IMR-90 (cell line): ENCODE measurements around the gene KLHL41. TPM values are rescaled to one million over a fixed set of nuclear protein-coding genes. Genes with fewer than 3 reads are reported as not detected.

Experiments used
- ATAC-seq: fragments of 200-7000 bp; cut with Tn5 transposase; 2 replicates; pipeline ENCODE4 v1.9.1; 2020; ENCODE audit warnings: low read depth, mild to moderate bottlenecking, moderate library complexity
- BruUV-seq: library from RNA; stranded (reverse); fragments of 400-500 nt; replicated peaks from 2 replicates; lab custom pipeline; 2021; lab: Mats Ljungman, UMichigan
- CTCF ChIA-PET: fragments of 300-600 bp; formaldehyde crosslinking; extraction: SDS; loops from one replicate; lab custom pipeline; 2021; ENCODE audit warnings: antibody characterized with exemption; lab: Yijun Ruan, JAX
- POLR2A ChIA-PET: fragments of 300-600 bp; sonication (Branson Sonifier 250); formaldehyde crosslinking; loops from one replicate; lab custom pipeline; 2022; ENCODE audit warnings: antibody characterized with exemption; ENCODE audit not compliant: unreplicated experiment; lab: Charles Lee
- DNase-seq: peaks from one replicate; pipeline ENCODE4 v3.0.0; 2013
- H2AFZ ChIP-seq: replicated peaks from 2 replicates; pipeline ENCODE3; 2013; ENCODE audit warnings: low read length, mild to moderate bottlenecking; ENCODE audit not compliant: poor library complexity
- H2AK5ac ChIP-seq: 2 replicates; pipeline ENCODE4 v1.6.1; 2013; ENCODE audit warnings: low read depth, low read length, inconsistent platforms
- H2AK9ac ChIP-seq: replicated peaks from 2 replicates; pipeline ENCODE3; 2013; ENCODE audit warnings: mild to moderate bottlenecking, low read depth, low read length, moderate library complexity; ENCODE audit not compliant: poor library complexity
- H2BK120ac ChIP-seq: 2 replicates; pipeline ENCODE4 v1.6.1; 2013; ENCODE audit warnings: low read depth, low read length, inconsistent platforms
- H2BK15ac ChIP-seq: 3 replicates; pipeline ENCODE4 v1.6.1; 2013; ENCODE audit warnings: low read depth, low read length, inconsistent platforms
- H2BK20ac ChIP-seq: 2 replicates; pipeline ENCODE4 v1.6.1; 2013; ENCODE audit warnings: low read depth, mild to moderate bottlenecking, inconsistent platforms, low read length, moderate library complexity
- H2BK5ac ChIP-seq: 2 replicates; pipeline ENCODE4 v1.6.1; 2013; ENCODE audit warnings: mild to moderate bottlenecking, low read depth, low read length, inconsistent platforms; ENCODE audit not compliant: poor library complexity, severe bottlenecking
- H3K14ac ChIP-seq: replicated peaks from 2 replicates; pipeline ENCODE4 v1.6.1; 2013; ENCODE audit warnings: low read depth, low read length, inconsistent platforms
- H3K18ac ChIP-seq: 2 replicates; pipeline ENCODE4 v1.6.1; 2013; ENCODE audit warnings: low read depth, low read length, control low read depth
- H3K23ac ChIP-seq: 2 replicates; pipeline ENCODE4 v1.6.1; 2013; ENCODE audit warnings: low read depth, low read length, inconsistent platforms
- H3K27ac ChIP-seq: 2 replicates; pipeline ENCODE4 v1.5.1; 2013; ENCODE audit warnings: mild to moderate bottlenecking, control low read depth, low read length; ENCODE audit not compliant: insufficient read depth
- H3K27me3 ChIP-seq: 2 replicates; pipeline ENCODE4 v1.6.1; 2013; ENCODE audit warnings: low read length; ENCODE audit not compliant: control insufficient read depth, insufficient read depth
- H3K36me3 ChIP-seq: 2 replicates; pipeline ENCODE4 v1.6.1; 2013; ENCODE audit warnings: low read length, mixed read lengths; ENCODE audit not compliant: control insufficient read depth, insufficient read depth
- H3K4ac ChIP-seq: 2 replicates; pipeline ENCODE4 v1.6.1; 2013; ENCODE audit warnings: low read depth, low read length, inconsistent platforms
- H3K4me1 ChIP-seq: 2 replicates; pipeline ENCODE4 v1.6.1; 2013; ENCODE audit warnings: low read length, mixed read lengths; ENCODE audit not compliant: control insufficient read depth, insufficient read depth
- H3K4me2 ChIP-seq: 2 replicates; pipeline ENCODE4 v1.6.1; 2013; ENCODE audit warnings: low read depth, mild to moderate bottlenecking, control low read depth, low read length, moderate library complexity
- H3K4me3 ChIP-seq: 2 replicates; pipeline ENCODE4 v1.5.1; 2013; ENCODE audit warnings: low read depth, mild to moderate bottlenecking, control low read depth, low read length, moderate library complexity; ENCODE audit not compliant: insufficient read depth
- H3K56ac ChIP-seq: 2 replicates; pipeline ENCODE4 v1.6.1; 2013; ENCODE audit warnings: low read length, inconsistent platforms; ENCODE audit not compliant: insufficient read depth; ENCODE audit errors: extremely low read depth
- H3K79me1 ChIP-seq, 2 experiments: 2 replicates each; pipeline ENCODE4 v1.6.1; 2013; ENCODE audit warnings: low read length in 2 of 2, inconsistent platforms in 1 of 2, low read depth in 1 of 2
- H3K9ac ChIP-seq: 2 replicates; pipeline ENCODE4 v1.6.1; 2013; ENCODE audit warnings: low read depth, low read length, control low read depth
- H3K9me1 ChIP-seq: 2 replicates; pipeline ENCODE4 v1.6.1; 2013; ENCODE audit warnings: low read length, inconsistent platforms; ENCODE audit not compliant: insufficient read depth
- H3K9me3 ChIP-seq: 2 replicates; pipeline ENCODE4 v1.6.1; 2013; ENCODE audit warnings: low read length; ENCODE audit not compliant: control insufficient read depth, insufficient read depth
- H4K20me1 ChIP-seq: 2 replicates; pipeline ENCODE4 v1.6.1; 2013; ENCODE audit warnings: low read length, inconsistent platforms; ENCODE audit not compliant: insufficient read depth
- H4K5ac ChIP-seq: 2 replicates; pipeline ENCODE4 v1.6.1; 2013; ENCODE audit warnings: mild to moderate bottlenecking, low read depth, low read length, control low read depth
- H4K8ac ChIP-seq, 2 experiments: 2 replicates each; pipeline ENCODE4 v1.6.1; 2013; ENCODE audit warnings: low read depth in 2 of 2, low read length in 2 of 2, control low read depth in 1 of 2, inconsistent platforms in 1 of 2
- H4K91ac ChIP-seq: 2 replicates; pipeline ENCODE4 v1.6.1; 2013; ENCODE audit warnings: low read depth, low read length, inconsistent platforms; ENCODE audit not compliant: insufficient read depth
- BHLHE40 ChIP-seq: fragments of 150-350 bp; IDR thresholded peaks from 2 replicates; pipeline ENCODE4 v1.6.1; 2016; ENCODE audit warnings: mild to moderate bottlenecking, low read depth, low read length
- CHD1 ChIP-seq: IDR thresholded peaks from 2 replicates; pipeline ENCODE4 v1.6.1; 2012; ENCODE audit warnings: low read depth, low read length, improper control_type of control experiment
- FOS ChIP-seq: fragments of 150-350 bp; IDR thresholded peaks from 2 replicates; pipeline ENCODE4 v1.6.1; 2016; ENCODE audit warnings: low read depth, low read length
- MAFK ChIP-seq: IDR thresholded peaks from 2 replicates; pipeline ENCODE4 v1.6.1; 2012; ENCODE audit warnings: low read depth, low read length, improper control_type of control experiment
- NFE2L2 ChIP-seq: fragments of 150-350 bp; IDR thresholded peaks from 2 replicates; pipeline ENCODE4 v1.6.1; 2016; ENCODE audit warnings: low read depth, mild to moderate bottlenecking, low read length
- POLR2A ChIP-seq: IDR thresholded peaks from 2 replicates; pipeline ENCODE4 v1.6.1; 2012; ENCODE audit warnings: mild to moderate bottlenecking, low read depth, low read length
- RCOR1 ChIP-seq: IDR thresholded peaks from 2 replicates; pipeline ENCODE4 v1.6.1; 2012; ENCODE audit warnings: mild to moderate bottlenecking, low read length, improper control_type of control experiment; ENCODE audit not compliant: insufficient replicate concordance
- RFX5 ChIP-seq: IDR thresholded peaks from 2 replicates; pipeline ENCODE4 v1.8.0; 2012; ENCODE audit warnings: low read depth, mild to moderate bottlenecking, low read length, moderate library complexity
- WGBS, 2 experiments: methylation state at CpG; one replicate each; pipeline versions ENCODE4 v1.1.5 to v1.1.7; 2013; ENCODE audit warnings: missing lambda C conversion rate in 2 of 2; ENCODE audit not compliant: insufficient read length in 1 of 2; ENCODE audit errors: extremely low coverage in 2 of 2; 5-methylcytosine and 5-hydroxymethylcytosine counted together
- dilution Hi-C: fragments of 300-500 bp; cut with HindIII; formaldehyde crosslinking; loops from one replicate; pipeline ENCODE4 v1.14.3; 2018; ENCODE audit warnings: low sequenced_read_pairs; ENCODE audit not compliant: unreplicated experiment
- in situ Hi-C: fragments of 300-500 bp; cut with MboI; formaldehyde crosslinking; loops from 3 replicates; pipeline ENCODE4 v1.14.3; 2019; ENCODE audit warnings: low sequenced_read_pairs, inconsistent platforms, mixed read lengths
- intact Hi-C: fragments of 100-400 bp; cut with micrococcal nuclease; formaldehyde crosslinking; loops from 2 replicates; pipeline ENCODE4 v1.10.0; 2022
- polyA plus RNA-seq, 3 experiments: library from polyadenylated mRNA; depleted of rRNA; stranded (reverse); fragments of >200 nt; gene quantifications; 2 replicates each; pipeline ENCODE4 v1.2.3, GENCODE V29; 2012; ENCODE audit warnings: low replicate concordance in 1 of 3
- total RNA-seq: library from RNA; depleted of rRNA; stranded (reverse); fragments of >200 nt; gene quantifications from 2 replicates; pipeline ENCODE4 v1.2.3, GENCODE V29; 2012

KLHL41 gene
- total and polyA plus RNA-seq, 2 of the 4 experiments (the other 2 are of a cell fraction) = 0.10 to 0.18 TPM

DNA sequence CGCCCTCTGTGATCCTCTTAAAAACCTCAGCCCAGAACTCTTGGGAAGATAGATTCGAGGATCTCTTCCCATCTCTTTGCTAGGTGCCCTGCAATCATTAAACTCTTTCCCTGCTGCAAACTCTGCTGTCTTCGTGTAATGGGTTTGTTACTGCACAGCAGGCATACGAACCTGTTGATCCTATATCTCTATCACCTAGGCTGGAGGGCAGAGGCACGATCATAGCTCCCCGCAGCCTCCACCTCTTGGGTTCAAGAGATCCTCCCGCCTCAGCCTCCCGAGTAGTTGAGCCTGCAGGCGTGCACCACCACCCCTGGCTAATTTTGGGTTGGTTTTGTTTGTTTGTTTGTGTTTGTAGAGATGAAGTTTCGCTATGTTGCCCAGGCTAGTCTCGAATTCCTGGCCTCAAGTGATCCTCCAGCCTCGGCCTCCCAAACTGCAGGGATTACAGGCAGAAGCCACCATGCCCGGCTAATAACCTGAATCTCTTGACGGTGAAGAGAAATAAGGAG, 30.7 kb upstream of the KLHL41 start:
- POLR2A ChIA-PET = no interaction called here
- peak overlapping the region; percentile 62; the same call in 1 of the 3 replicates for H2BK15ac ChIP-seq
- CTCF ChIA-PET = interaction anchor here (0.9 to 2.0 kb wide), 4 partner anchors 8 to 26 kb away, joined by 3 to 9 read pairs (median 8); no protein-coding TSS in a partner anchor
- no peak for TF ChIP-seq NFE2L2
- TF ChIP-seq RCOR1 = no peak
- TF ChIP-seq MAFK = no peak
- no peak for TF ChIP-seq CHD1
- TF ChIP-seq POLR2A = no peak
- no peak for TF ChIP-seq BHLHE40
- no peak for TF ChIP-seq RFX5
- no peak for TF ChIP-seq FOS
- H3K4me2 ChIP-seq = peak overlapping the region; percentile 91
- no peak overlapping the region for H2BK20ac ChIP-seq
- H3K4me1 ChIP-seq = peaks cover 8% of the 10 kb centered on the region
- peak overlapping the region; percentile 68 for H3K9ac ChIP-seq
- peak overlapping the region; percentile 72 for H4K91ac ChIP-seq
- peak overlapping the region; percentile 94 for H3K14ac ChIP-seq
- H3K56ac ChIP-seq = peak overlapping the region; percentile 66; the same call in 1 of the 2 replicates
- H2AFZ ChIP-seq = peak overlapping the region; percentile 97
- dilution Hi-C loops = no loop called here
- peak overlapping the region; percentile 60 for H3K4me3 ChIP-seq
- no peaks in the 10 kb centered on the region for H3K27me3 ChIP-seq
- 0 out of 2 replicates have a peak, but pooled peaks cover 1% of the 10 kb centered on the region for H3K36me3 ChIP-seq
- in situ Hi-C loops = no loop called here
- no peak overlapping the region; the same call in 1 of the 2 replicates for H2AK5ac ChIP-seq
- peak overlapping the region; percentile 91 to 98 for H4K8ac ChIP-seq
- H2BK120ac ChIP-seq = peak overlapping the region; percentile 82; the same call in 1 of the 2 replicates
- H2BK5ac ChIP-seq = peak overlapping the region; percentile 54
- no peak for DNase-seq
- ATAC-seq = no peak
- peak overlapping the region; percentile 88 for H2AK9ac ChIP-seq
- H3K79me1 ChIP-seq = peaks cover 0 to 14% of the 10 kb centered on the region in 2 experiments; a peak in 2 of 4 replicates
- no peaks in the 10 kb centered on the region for H3K9me3 ChIP-seq
- H3K18ac ChIP-seq = peak overlapping the region; percentile 50
- no TSS peak for BruUV-seq
- peak overlapping the region; percentile 52 for H3K27ac ChIP-seq
- peak overlapping the region; percentile 92 for H3K4ac ChIP-seq
- WGBS, 2 experiments = 75% methylated on average over 5 of the region's 14 CpGs; no CpG with 5 or more reads in 1 of the 2 experiments
- peak overlapping the region; percentile 88; the same call in 1 of the 2 replicates for H3K23ac ChIP-seq
- intact Hi-C loops = loop anchor here (2.0 kb wide), 1 partner anchor 320 kb away; the partner anchor contains the start of gene SSB
- H3K9me1 ChIP-seq = 0 out of 2 replicates have a peak, but pooled peaks cover 8% of the 10 kb centered on the region
- no peaks in the 10 kb centered on the region for H4K20me1 ChIP-seq
- H4K5ac ChIP-seq = peak overlapping the region; percentile 95
